HG03520 (cell line): Measurements from ENCODE around the gene TLE5.
"Not testable (repeated sequence)": the region's sequence is repeated elsewhere in the genome, so short reads cannot be mapped to it uniquely, and the experiment has no call there.

ENCODE experiments used
- ATAC-seq: cut with Tn5 transposase; IDR thresholded peaks from one replicate; pipeline ENCODE4 v1.9.1; 2021; ENCODE audit warnings: mild to moderate bottlenecking, moderate library complexity; ENCODE audit not compliant: unreplicated experiment

TLE5 gene

GRCh38 chr19:3045885-3046697 is 16.2 kb downstream of the TLE5 start:
- no peak for ATAC-seq

DNA sequence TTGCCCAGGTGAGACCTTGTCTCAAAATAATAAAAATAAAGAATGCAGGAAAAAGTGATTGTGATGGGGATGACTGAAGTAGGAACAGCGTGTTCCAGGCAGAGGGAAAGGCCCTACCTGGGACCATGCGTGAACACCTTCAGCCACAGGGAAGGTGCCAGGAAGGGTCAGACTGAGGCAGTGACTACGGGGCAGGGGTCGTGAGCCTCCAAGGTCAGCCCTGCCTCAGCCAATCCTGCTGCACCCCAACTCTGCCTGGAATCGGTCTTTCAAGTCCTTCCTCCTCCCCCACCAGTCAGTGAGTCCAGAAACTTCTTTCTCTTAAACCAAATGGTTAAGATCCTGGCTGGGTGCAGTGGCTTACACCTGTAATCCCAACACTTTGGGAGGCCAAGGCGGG is 17.1 kb downstream of the TLE5 start:
- ATAC-seq = no peak

DNA sequence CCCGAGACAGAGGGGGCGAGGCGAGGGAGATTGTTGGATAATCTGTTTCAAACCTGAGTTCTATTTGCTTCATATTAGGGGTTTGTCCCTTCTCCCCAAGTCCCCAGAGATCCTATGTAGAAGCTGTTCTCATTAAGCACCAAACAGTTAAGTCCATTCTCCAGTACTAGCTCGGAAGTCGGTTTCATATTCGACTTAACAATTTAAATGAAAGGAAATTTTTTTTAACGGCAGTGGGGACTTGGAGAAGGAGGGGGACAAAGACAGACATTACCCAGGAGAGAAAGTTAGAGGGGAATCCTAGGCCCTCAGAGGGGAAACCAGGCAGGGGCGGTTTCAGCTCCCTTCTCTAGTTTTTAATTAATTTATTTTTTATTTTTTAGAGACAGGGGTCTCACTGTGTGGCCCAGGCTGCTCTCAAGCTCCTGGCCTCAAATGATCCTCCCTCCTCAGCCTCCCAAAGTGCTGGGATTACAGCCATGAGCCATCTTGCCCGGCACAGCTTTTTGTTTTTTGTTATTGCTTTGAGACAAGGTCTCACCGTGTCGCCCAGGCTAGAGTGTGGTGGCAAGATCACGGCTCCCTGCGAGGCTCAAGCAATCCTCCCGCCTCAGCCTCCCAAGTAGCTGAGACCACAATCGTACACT is 19.6 kb downstream of the TLE5 start:
- no peak for ATAC-seq

- ATAC-seq = no peak
Observed at GRCh38 chr19:3041761-3042620, 20.3 kb downstream of the TLE5 start.

- ATAC-seq = no peak
Observed at GRCh38 chr19:3041327-3041726, 21.0 kb downstream of the TLE5 start.

DNA sequence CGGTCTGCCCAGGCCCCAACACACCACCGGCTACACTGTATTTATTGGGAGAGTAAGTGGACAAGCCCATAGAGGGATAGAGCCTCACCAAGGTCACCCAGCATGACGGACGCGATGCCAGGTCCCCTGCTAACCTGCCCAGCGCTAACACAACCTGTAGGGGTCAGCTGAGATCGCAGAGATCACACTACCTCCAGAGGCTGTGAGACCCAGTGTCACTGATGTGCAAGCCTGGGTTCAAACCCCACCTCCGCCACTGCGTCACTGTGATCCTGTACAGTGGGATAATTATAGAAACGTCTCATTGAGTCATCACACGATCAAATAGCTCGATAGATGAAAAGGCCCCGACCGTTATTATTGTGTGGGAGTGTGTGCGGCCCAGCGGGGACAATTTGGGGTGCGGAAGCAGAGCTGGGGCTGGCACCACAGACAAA is 22.6 kb downstream of the TLE5 start:
- no peak for ATAC-seq

- ATAC-seq = no peak
Observed at GRCh38 chr19:3039125-3039524, 23.2 kb downstream of the TLE5 start.

- ATAC-seq = no peak
Observed at GRCh38 chr19:3038214-3038613, 24.1 kb downstream of the TLE5 start.

DNA sequence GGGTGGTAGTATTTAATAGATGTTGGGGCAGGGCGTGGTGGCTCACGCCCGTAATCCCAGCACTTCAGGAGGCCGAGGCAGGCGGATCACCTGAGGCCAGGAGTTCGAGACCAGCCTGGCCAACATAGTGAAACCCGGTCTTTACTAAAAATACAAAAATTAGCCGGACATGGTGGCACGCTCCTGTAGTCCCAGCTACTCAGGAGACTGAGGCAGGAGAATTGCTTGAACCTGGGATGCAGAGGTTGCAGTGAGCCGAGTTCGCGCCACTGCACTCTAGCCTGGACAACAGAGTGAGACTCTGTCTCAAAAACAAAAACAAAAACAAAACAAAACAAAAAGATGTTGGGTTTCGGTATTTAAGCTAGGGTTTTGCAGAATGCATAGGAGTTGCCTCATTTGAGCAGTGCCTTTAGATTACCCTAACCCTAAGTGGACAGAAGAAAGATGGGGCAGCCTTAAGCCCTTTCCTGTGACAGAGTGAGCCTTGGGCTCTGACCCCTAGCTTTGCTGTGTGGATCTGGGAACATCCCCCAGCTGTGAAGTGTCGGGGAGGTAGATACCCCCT is 25.2 kb downstream of the TLE5 start:
- ATAC-seq = not testable (repeated sequence)

DNA sequence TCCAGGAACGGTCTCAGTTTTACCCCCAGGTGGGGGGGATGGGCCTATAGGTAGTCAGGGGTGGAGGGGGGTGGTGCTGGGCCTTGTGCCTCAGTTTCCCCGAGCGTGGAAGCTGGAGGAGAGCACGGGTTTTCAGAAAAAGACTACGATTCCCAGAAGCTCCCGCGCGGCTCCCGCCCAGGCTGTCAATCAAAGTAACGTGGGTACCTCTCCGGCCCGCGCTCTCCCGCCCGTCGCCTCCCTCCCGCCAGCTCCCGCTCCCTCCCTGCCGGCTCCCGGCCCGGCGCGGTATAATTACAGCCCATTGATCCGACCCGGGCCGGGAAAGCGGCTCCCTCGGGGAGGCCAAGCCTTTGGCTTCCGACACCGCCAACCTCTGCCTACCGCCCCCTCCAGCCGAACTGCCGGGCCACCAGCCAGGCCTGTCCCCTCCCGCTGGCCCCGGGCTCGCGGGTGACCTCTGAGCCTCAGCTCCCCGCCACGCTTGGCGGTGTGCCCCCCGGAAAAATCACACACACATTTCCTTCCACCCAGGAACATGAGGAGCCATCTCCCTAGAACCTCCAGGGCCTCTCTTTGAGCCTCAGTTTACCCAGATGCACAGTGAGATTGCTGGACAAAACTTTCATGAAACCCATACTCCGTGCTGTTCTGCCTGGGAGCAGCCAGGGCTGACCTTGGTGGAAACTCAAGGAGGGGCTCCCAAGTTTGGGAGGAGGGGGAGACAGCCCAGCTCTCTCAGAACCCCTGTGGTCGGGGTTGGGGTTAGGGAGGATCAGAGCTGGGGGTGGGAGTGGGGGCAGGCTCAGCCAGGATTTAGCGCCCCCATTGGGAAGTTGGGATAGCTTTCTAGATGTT is 25.9 kb downstream of the TLE5 start:
- peak; percentile 24 for ATAC-seq

DNA sequence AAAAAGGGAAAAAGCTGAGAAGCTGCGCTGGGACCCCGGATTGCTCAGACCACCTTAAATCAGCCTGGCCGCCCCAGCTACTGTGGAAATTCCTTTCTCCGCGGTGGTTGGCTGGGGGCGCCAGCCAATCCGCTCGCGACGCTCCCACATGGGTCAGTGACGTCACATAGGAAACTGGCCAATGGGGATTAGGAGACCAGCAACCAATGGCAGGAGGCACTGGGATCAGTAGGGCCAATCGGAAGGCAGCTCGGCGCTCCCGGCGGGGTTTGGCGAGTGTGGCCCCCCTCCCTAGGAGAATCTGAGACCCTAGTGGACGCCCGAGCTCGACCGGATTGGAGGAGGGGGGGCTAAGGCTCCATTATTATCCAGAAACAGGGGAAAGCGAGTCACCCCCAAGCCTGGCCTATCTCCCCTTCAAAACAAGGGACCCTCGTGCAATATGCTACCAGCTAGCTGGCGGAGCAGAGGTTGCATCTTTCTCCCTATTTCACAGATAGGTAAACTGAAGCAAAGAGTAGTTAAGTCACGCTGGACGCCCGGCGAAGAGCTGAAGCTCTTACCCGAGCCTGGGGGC is 26.7 kb downstream of the TLE5 start:
- ATAC-seq = peak; percentile 93

DNA sequence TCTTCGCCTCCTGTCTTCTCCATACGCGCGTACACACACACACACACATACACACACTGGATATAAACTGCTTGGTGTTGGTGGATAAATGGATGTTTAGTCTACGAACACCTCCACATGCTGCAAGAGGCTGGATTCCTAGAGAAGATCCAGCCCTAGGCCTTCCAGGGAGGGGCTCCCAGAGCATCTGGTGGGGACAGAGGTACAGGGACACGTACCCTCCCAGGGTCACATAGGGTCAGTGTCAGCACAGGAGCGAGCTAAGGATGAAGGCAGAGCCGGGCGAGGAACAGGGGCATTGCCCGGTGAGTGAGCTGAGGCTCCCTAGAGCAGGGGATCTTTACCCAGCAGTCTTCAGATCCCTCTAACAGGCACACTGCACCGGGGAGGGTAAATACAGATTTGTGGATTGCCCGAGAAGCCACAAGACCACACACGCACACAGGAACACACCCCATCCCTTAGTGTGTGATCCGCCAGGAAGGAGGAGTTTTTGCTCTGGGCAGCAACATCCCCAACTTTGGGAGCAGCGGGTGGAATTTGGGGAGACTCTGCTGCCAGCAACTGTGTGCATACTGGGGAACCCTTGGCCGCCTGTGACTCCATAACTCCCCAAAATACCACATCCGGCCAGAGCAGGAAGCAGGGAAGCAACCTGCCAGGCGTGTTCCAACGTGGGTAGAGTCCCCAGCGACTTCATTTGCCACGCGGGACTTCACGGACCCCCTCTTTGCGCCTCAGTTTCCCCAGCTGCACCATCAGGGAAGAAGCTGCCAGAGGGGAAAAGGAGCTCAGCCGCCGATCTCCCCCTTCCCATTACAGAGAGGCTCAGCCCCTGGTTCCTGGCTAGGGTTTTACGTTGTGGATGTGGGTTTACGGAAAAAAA is 27.4 kb downstream of the TLE5 start:
- no peak for ATAC-seq

GRCh38 chr19:3034406-3034655 is 28.0 kb downstream of the TLE5 start:
- ATAC-seq = no peak

GRCh38 chr19:3033595-3034405 is 28.5 kb downstream of the TLE5 start:
- no peak for ATAC-seq

GRCh38 chr19:3031607-3031867 is 30.8 kb downstream of the TLE5 start:
- ATAC-seq = no peak

DNA sequence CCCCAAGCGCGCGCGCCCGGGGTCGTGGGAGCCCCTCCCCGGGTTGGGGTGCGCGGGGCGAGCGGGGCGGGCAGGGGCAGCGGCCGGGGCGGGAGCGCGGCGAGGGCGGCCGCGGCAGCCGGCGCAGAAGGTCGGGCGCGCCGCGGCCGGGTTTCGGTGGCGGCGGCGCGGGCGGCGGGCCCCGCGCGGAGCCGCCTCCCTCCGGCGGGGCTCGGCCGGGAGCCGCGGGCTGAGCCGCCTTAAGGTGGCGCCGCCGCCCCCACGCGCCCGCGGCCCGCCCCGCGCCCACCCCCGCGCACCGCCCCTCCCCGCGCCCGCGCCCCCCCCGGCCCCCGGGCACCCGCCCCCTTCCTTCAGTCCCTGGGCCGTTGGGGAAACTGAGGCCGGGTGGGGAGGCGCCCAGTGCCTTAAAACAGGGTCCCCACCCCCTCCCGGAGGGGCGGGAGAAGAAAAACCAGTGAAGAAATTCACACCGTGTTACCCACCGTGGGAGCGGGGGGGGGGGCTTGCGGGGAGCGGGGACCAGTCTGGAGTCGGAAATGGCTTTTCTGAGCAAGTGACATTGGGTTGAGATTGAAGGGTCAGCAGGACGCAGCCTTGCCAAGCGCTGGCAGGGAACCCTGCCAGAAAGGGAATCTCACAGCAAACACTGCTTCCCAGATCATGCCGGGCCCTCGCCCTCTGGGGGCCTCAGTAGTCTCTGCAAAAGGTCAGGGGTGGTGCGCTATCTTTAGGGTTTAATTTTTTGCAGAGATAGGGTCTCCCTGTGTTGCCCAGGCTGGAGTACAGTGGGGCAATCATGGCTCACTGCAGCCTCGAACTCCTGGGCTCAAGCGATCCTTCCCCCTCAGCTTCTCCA is 33.0 kb downstream of the TLE5 start, which contains the start of gene TLE2:
Gene TLE2 (minus strand): TSS at position 216 of the 859 bp plus-strand sequence. CDS start 376 bp downstream, outside the sequence.
- no peak for ATAC-seq

DNA sequence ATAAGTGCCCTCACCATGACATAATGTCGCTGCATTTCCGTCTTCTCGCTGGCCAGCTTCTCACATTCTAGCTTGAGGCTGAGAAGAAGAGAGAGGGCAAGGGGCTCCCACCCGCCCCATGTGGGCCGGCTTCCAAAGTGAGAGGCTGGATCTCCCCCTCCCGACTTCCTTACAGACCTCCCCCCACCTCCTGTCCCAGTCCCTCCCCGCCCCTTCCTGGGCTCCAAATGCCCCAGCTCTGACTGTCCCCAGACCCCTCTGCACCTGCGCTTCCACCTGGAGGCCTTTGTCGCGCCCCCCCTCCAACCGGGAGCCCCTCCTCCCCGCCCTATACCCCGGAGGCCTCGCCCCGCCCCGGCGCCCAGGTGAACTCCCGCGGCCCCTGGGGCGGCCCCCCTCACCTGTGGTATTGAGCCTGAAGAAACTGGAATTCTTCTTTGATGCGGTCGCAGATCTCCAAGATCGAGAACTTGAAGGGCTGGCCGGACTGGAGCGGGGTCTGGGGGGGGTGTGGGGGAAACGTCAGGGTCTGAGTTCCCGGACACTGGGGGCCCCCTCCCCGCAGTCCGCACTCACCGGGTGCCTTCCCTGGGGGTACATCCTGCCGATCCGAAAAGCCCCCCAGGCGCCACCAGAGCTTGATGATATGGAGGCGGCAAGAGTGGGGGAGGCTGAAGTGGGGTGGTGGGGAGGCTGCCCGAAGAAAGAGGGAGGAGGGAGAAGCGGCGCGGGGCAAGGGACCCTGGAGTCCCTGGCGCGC is 33.8 kb downstream of the TLE5 start:
- no peak for ATAC-seq
